LHCN-M2 (cell line): ENCODE results near the gene LSS. TPM values are rescaled to one million over a fixed set of nuclear protein-coding genes. Genes with fewer than 3 reads are reported as not detected.
"Not testable (repeated sequence)": the region's sequence is repeated elsewhere in the genome, so short reads cannot be mapped to it uniquely, and the experiment has no call there.

Source experiments
- DNase-seq: peaks from one replicate; pipeline ENCODE4 v3.0.0-alpha.2; 2012; ENCODE audit warnings: low read depth
- total RNA-seq: library from RNA; depleted of rRNA; stranded (reverse); fragments of >200 nt; gene quantifications from 2 replicates; pipeline ENCODE4 v1.2.3, GENCODE V29; 2014

LSS gene
- total RNA-seq, 1 experiment from 2014 or later: 65.3 TPM

DNA sequence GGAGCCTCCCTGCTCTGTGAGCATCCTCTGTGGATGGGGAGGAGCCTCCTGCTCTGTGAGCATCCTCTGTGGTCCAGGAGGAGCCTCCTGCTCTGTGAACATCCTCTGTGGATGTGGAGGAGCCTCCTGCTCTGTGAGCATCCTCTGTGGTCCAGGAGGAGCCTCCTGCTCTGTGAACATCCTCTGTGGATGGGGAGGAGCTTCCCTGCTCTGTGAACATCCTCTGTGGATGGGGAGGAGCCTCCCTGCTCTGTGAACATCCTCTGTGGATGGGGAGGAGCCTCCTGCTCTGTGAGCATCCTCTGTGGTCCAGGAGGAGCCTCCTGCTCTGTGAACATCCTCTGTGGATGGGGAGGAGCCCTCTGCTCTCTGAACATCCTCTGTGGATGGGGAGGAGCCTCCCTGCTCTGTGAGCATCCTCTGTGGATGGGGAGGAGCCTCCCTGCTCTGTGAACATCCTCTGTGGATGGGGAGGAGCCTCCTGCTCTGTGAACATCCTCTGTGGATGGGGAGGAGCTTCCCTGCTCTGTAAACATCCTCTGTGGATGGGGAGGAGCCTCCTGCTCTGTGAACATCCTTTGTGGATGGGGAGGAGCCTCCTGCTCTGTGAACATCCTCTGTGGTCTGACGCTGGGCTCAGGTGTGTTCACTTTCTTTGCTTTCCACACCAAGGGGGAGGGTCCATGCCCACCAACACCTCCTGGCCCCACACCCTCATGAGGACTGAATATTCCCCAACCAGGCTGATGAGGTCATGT, 58.0 kb downstream of the LSS start:
- DNase-seq: not testable (repeated sequence)

DNA sequence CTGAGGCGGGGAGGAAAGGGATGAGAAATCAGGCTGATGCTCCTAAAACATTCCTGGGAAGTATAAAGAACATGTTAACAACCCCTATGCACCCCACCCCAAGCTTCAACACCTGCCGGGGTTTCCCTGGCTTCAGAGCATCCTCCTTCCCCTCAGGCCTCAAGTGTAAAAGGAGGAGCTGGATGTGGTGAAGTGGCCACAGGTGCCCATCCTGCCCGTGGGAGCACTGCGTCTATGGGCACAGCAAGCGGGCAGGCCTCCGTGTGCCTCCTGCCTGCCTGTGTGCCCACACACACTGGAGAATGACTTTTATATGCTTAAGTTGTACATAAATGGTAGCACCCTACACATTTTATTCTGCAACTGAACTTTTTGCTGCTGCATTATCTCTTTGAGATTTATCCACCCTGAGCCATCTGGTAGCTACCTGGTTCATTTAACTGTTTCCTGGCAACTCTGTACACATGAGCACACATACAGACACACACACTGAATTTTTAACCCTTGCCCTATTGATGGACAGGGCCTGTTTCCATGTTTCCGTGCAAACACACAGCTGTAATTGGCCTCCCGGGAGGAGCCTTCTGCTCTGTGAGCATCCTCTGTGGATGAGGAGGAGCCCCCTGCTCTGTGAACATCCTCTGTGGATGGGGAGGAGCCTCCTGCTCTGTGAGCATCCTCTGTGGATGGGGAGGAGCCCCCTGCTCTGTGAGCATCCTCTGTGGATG, 59.8 kb downstream of the LSS start:
- DNase-seq: no peak

DNA sequence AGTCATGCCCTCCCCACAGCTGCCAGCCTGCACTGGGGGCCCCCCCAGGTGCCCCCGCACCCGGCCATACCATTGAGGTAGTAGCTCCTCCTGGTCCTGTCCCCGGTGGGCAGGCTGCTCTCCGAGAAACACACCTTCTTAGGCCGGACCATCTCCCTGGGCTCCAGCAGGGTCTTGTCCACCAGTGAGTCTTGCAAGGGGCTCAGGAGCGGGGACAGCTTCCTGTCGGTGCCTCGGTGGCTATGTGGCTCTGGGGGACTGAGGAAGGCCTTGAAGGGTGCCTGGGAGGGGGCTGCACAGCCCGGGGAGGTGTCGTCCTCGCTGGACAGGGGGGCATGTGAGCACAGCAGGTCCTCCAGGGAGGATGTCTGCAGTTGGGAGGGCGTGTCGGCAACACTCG, 60.3 kb downstream of the LSS start:
- no peak for DNase-seq

DNA sequence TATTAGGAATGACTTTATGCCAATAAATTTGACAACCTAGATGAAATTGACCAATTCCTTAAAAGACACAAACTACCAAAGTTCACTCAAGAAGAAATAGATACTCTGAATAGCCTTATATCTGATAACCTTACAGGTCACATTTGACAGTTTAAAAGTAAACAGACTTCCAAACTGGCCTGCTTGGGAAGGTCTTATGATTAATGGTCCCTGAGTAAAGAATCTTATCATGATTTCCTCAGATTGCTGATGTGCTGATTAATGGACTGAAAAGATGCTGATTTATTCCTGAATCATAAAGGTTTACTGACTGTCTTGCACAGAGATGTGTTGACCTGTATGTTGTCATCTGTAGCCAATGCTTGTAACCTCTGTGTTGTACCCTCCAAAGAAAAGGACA, 63.5 kb downstream of the LSS start:
- no peak for DNase-seq

GRCh38 chr21:46163380-46163779, 65.2 kb downstream of the LSS start:
- no peak for DNase-seq

DNA sequence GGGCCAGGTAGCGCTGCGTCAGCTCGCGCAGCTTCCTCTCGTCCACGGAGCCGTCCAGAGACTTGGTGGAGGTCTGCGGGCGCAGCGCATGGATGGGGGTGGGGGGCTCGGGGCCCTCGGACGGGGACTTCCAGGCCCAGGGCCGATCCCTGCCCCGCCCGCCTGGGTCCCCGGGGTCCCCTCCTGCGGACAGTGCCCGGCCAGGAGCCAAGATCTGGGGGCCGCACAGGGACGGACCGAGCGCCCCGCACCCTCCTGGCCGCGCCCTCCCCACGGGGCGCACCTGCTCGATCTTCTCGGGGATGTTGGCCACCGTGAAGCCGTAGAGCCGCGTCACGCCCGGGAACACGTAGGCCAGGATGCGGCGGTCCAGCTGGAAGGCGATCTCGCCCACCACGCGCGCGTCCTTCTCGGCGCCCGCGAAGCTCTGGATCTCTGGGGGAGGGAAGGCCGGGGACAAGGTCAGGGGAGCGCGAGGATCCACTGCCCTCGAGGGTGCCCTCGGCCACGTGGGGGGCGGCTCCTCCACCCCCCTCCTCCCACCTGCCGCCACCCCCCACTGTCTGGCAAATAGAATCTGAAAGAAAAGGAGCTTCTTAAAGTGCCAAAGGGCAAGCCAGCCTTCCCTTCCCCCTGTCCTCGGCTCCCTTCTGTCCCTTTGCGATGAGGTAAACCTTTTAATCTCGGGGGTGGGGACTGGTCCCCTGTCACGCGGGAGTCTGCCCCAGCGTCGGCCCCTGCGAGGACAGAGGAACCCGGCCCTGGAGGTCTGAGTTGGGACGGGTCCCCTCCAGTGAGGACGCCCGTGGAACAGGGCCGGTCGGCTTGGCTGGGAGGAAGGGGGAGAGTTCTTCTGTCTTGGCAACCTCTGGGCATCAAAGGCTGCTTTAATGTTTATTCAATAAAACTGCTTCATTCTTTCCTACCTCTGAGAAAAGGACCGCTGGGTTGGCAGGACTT, 66.7 kb downstream of the LSS start:
- no peak for DNase-seq

DNA sequence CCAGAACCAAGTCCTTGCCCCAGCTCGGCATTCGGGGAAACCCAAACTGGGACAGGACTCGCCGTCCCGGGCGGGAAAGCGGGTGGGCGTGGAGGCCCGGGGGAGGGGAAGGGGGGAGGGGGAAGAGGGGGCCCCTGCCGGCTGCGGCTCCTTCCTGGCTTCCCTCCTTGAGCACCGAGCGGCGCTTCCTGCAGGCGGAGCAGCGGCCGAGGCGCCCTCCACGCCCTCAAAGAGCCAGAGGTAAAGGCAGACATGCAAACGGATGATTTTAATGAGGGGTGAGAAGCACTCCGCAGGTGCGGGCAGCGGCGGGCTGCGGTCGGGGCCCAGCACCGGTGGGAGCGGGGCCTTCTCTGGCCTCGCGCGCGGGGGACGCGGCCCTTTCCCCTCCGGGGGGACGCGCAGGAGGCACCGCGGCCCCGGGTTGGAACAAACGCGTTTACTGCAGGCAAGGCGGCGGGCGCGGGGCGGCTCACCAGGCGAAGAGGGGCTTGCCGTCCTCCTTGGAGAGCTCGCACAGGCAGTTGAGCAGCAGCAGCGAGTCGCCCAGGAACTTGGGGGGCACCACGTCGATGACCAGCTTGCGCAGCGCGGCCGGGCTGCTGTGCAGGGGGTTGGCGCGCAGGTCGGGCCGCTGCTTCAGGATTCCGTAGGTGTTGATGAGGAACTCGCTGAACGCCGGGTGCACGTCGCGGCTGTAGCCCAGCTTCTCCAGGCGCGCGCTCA, 67.5 kb downstream of the LSS start:
- DNase-seq: no peak

GRCh38 chr21:46160657-46160906, 68.0 kb downstream of the LSS start:
- no peak for DNase-seq

- DNase-seq: no peak
Measured at GRCh38 chr21:46159841-46160656, 68.5 kb downstream of the LSS start.

DNA sequence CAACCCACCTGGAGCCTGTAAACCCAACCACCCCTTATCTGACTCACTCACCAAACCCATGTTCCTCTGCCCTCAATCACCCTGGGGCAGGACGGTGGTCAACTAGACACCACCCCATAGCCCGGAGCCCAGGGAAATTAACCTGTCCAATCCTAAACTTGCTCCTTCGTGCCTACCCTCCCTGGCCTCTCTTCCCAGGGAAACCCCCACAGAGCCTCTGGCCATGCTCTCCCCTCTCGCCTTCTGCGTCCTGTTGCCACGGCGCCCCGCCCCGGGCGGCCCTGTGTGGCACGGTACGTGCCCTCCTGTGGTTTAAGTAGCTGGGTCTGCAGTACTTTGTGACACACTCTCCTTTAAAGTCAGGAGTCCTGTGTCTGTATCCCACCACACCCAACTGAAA, 69.2 kb downstream of the LSS start:
- no peak for DNase-seq

- DNase-seq: no peak
Measured at GRCh38 chr21:46158666-46159300, 69.8 kb downstream of the LSS start.

GRCh38 chr21:46157987-46158451, 70.6 kb downstream of the LSS start:
- DNase-seq: no peak

DNA sequence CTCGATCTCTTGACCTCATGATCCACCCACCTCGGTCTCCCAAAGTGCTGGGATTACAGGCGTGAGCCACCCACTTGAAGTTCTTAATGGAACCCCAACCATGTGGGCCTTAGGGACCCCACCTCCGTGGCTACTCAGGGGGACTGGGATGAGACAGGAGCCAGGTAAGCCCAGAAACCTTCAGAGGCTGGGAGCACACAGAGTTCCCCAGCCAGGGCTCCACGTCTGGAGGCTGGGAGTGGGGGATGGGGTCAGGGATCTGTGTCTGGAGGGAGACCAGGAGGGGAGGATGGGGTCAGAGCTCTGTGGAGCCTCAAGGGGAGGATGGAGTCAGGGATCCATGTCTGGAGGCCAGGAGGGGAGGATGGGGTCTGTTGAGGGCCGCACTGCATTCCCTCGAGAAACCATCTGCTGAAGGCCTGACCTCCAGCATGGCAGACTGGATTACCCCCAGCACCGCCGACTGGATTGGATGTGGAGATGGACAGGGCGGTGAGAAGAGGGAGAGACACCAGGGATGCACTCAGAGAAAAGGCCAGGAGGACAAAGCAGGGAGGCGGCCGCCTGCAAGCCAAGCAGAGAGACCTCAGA, 71.1 kb downstream of the LSS start:
- DNase-seq: no peak

- DNase-seq: no peak
Measured at GRCh38 chr21:46156678-46157077, 71.9 kb downstream of the LSS start.

GRCh38 chr21:46156378-46156645, 72.3 kb downstream of the LSS start:
- DNase-seq: no peak

DNA sequence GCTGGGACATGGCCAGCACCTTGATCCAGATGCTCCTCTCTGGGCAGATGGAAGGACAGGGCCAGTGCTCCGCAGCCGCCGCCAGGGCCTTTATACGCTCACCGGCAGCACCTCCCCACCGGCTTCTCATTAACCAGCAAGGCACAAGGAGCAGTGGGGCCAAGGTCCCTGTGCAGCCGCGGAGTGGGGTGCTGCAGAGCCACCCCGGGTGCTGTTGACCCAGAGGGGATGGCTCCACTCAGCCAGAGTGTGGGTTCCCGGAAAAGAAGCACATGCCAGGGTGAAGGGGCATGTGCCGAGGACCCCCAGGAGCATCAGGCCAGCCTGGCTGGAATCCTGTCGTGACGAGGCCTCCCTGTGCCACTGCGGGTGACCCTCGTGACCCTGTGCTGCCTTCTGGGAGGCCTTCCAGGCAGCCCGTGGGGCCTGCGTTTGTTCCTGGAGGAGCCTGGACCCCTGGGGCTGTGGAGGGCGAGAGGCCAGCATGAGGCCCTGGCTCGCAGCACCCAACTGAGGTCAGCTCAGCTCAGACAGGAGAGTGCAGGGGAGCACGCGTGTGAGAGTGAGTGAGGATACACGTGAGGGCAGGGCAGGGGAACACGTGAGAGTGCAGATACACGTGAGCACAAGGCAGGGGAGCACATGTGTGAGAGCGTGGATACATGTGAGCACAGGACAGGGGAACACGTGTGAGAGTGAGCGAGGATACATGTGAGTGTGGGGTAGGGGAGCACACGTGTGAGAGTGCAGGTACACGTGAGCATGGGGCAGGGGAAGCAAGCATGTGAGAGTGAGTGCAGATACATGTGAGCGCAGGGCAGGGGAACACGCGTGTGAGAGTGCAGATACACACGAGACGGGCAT, 72.8 kb downstream of the LSS start, which contains the start of gene FTCD:
FTCD (minus strand) TSS at position 66 of the 864 bp plus-strand sequence; CDS start at position 10, 56 bp downstream.
- no peak for DNase-seq

DNA sequence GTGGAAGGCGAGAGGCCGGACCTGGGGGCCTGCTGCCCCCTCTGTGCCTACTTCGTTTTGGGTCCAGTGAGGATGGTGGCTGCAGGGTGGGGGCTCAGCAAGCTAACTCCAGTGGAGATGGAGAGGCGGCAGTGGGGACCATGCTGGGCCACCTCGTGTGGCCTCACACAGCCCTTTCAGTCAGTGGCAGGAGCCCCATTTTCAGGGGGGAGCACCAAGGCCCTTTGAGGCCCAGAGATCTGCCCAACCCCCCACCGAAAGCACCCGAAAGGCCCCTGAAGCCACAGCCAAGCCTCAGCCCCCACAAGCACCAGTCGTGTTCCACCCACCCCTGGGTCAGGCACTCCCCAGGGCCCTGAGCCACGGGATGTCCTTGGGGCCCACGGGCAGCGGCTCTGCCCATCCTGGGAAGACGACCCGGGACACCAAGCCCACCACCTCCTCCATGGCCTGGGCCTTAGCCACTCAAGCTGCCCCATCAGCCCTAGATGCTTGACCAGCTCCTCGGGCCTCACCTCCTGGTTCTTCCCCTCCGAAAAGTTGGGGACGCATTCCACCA, 73.5 kb downstream of the LSS start:
- DNase-seq: no peak

DNA sequence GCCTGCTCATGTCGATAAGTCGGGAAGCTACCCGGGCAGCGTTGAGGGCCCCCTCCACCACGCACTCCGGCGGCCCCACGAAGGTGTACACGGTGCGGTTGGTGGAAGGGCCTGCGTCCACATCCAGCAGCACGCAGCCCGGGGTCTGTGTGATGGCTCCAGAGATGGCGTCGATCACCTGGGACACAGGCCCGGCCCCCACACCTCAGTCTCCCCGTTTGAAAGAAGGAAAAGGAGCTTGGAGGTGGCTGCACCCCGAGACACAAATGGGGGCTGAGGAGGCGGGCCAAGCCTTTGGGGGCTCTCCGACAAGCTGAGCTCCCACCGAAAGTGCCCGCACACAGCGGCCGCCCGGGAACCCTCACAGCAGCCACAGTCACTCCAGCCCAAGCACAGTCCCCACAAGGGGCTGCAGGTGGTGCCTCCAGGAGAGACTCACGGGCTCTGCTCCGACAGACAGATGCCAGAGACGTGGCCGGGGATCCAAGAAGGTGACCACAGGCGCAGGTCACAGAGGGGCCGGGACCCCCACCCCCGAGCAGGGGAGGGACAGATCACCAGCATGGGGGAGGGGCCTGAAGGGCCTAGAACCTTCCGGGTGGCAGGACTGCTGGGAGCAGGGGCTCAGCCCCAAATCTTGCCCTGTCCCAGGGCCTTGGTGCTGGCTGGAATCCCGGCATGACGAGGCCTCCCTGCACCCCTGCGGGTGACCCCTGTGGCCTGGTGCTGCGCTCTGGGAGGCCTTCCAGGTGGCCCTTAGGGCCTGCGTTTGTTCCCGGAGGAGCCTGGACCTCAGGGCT, 74.2 kb downstream of the LSS start:
- no peak for DNase-seq
